Tibial nerve (tissue), 4 donors: ENCODE measurements around the gene ARHGEF11. TPM values are rescaled to one million over a fixed set of nuclear protein-coding genes. Genes with fewer than 3 reads are reported as not detected.

Experiments
- DNase-seq, 2 donors: peaks; one replicate each; pipeline ENCODE4 v3.0.0-alpha.2; 2019; ENCODE audit warnings: low spot score in 2 of 2
- H3K27ac ChIP-seq, 4 donors: fragments of 200-600 bp; sonication (generic) in 3 of 4; one replicate each; pipeline ENCODE4 v1.5.1; 2017 to 2019; ENCODE audit warnings: mild to moderate bottlenecking in 1 of 4
- H3K27me3 ChIP-seq, 2 donors: fragments of 200-600 bp; sonication (generic) in 1 of 2; one replicate each; pipeline versions ENCODE4 v1.5.1 to v1.6.0; 2017 to 2019
- H3K36me3 ChIP-seq, 3 donors: fragments of 200-600 bp; sonication (generic); one replicate each; pipeline ENCODE4 v1.5.1; 2018 to 2019
- H3K4me1 ChIP-seq, 4 donors: fragments of 200-600 bp; sonication (generic) in 3 of 4; one replicate each; pipeline ENCODE4 v1.5.1; 2017 to 2019
- H3K4me3 ChIP-seq, 4 donors: fragments of 200-600 bp; sonication (generic) in 3 of 4; one replicate each; pipeline ENCODE4 v1.5.1; 2017 to 2019; ENCODE audit warnings: mild to moderate bottlenecking in 1 of 4, moderate library complexity in 1 of 4
- H3K9me3 ChIP-seq, 4 donors: fragments of 200-600 bp; sonication (generic) in 3 of 4; one replicate each; pipeline ENCODE4 v1.5.1; 2017 to 2019
- EP300 ChIP-seq, 2 donors: sonication (generic); formaldehyde crosslinking; IDR thresholded peaks; one replicate each; pipeline ENCODE4 v1.6.1; 2017; ENCODE audit warnings: antibody characterized with exemption in 2 of 2, mild to moderate bottlenecking in 1 of 2
- POLR2A ChIP-seq, 2 donors: fragments of 450-650 bp; IDR thresholded peaks; one replicate each; pipeline ENCODE4 v1.6.1; 2017; ENCODE audit warnings: antibody characterized with exemption in 2 of 2, mild to moderate bottlenecking in 2 of 2, moderate library complexity in 2 of 2
- WGBS, 2 donors: methylation state at CpG; one replicate each; pipeline ENCODE4 v1.1.5; 2018; 5-methylcytosine and 5-hydroxymethylcytosine counted together
- total RNA-seq, 4 donors: library from RNA; depleted of rRNA; stranded (reverse); fragments of >200 nt; gene quantifications; one replicate each; pipeline ENCODE4 v1.1.0, GENCODE V29; 2016
- TF ChIP-seq, protein P1 (sequence below), 5 experiments: fragments of 200-600 bp in 3 of 5; fragments of 450-650 bp in 2 of 5; sonication (generic) in 3 of 5; IDR thresholded peaks; one replicate each; pipeline ENCODE4 v1.5.1; 2016 to 2019; ENCODE audit warnings: antibody characterized with exemption in 5 of 5, mild to moderate bottlenecking in 3 of 5, moderate library complexity in 2 of 5

ARHGEF11 gene
- total RNA-seq, 4 donors from 2014 or later = 41.3 to 58.4 (median 46.8) TPM

DNA sequence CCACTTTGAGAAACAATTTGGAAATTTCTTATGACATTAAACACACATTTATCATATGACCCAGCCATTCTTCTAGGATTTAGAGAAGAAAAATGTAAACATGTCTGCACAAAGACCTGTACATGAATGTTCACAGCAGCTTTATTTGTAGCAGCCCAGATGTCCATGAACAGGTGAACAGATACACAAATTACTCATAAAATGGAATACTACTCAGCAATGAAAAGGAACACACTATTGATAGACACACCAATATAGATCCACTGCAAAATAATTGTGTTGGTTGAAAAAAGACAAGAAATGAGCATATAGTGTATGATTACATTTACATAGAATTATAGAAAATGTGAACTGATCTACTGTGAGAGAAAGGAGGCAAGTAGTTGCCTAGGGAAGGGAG, 26.1 kb downstream of the ARHGEF11 start:
- no peaks in the 10 kb centered on the region for H3K27me3 ChIP-seq
- H3K9me3 ChIP-seq = peaks cover 0 to 38% (median 5%) of the 10 kb centered on the region in 4 donors
- no peak for TF ChIP-seq EP300 (IDR thresholded peaks at IDR 0.05)
- no peak for TF ChIP-seq POLR2A (IDR thresholded peaks at IDR 0.05)
- TF ChIP-seq, protein P1, sequence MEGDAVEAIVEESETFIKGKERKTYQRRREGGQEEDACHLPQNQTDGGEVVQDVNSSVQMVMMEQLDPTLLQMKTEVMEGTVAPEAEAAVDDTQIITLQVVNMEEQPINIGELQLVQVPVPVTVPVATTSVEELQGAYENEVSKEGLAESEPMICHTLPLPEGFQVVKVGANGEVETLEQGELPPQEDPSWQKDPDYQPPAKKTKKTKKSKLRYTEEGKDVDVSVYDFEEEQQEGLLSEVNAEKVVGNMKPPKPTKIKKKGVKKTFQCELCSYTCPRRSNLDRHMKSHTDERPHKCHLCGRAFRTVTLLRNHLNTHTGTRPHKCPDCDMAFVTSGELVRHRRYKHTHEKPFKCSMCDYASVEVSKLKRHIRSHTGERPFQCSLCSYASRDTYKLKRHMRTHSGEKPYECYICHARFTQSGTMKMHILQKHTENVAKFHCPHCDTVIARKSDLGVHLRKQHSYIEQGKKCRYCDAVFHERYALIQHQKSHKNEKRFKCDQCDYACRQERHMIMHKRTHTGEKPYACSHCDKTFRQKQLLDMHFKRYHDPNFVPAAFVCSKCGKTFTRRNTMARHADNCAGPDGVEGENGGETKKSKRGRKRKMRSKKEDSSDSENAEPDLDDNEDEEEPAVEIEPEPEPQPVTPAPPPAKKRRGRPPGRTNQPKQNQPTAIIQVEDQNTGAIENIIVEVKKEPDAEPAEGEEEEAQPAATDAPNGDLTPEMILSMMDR (IDR thresholded peaks at IDR 0.05) = no peak
- no peaks in the 10 kb centered on the region for H3K4me1 ChIP-seq
- no peak for DNase-seq
- peaks cover 0 to 23% (median 0%) of the 10 kb centered on the region in 3 donors for H3K36me3 ChIP-seq
- H3K4me3 ChIP-seq = no peak overlapping the region
- H3K27ac ChIP-seq = no peak overlapping the region

DNA sequence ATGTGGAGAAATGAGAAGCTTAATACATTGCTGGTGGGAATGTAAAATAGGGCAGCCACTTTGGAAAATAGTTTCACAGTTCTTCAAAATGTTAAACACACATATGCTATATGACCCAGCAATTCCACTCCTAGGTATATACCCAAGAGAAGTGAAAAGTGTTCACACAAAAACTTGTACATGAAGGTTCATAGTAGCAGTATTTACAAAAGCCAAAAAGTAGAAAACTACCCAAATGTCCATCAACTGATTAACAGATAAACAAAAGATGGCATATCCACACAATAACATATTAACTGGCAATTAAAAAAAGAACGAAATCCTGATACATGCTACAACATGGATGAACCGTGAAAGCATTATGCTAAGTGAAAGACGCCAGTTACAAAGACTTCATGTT, 33.7 kb downstream of the ARHGEF11 start:
- peaks cover 0 to 22% (median 2%) of the 10 kb centered on the region in 4 donors for H3K4me1 ChIP-seq
- H3K27me3 ChIP-seq = no peaks in the 10 kb centered on the region
- TF ChIP-seq, protein P1 (IDR thresholded peaks at IDR 0.05) = no peak
- TF ChIP-seq EP300 (IDR thresholded peaks at IDR 0.05) (no peak), POLR2A (IDR thresholded peaks at IDR 0.05) (no peak)
- H3K36me3 ChIP-seq = no peaks in the 10 kb centered on the region
- no peak for DNase-seq
- WGBS, 2 donors = 91 to 96% methylated on average over 3 of the region's 3 CpGs
- no peak overlapping the region for H3K4me3 ChIP-seq
- H3K9me3 ChIP-seq = no peaks in the 10 kb centered on the region
- no peak overlapping the region for H3K27ac ChIP-seq

DNA sequence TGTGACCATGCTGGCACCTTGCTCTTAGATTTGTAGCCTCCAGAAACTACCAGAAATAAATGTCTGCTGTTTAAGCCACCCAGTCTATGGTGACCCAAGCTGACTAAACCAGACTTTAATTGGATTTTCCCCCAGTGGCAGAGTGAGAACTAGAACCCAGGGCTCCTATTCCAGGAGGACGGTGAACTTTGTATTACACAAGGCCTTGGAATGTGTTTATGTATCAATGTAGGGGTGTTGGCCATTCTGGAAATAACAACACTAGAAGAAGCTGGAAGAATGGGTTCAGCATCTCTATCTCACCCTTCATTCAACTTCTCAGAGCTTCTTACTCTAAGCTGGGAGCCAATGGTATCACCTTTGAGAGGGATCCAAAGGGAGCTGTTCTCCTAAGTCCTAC, 37.0 kb downstream of the ARHGEF11 start:
- H3K36me3 ChIP-seq = no peaks in the 10 kb centered on the region
- TF ChIP-seq EP300 (IDR thresholded peaks at IDR 0.05) = no peak
- TF ChIP-seq POLR2A (IDR thresholded peaks at IDR 0.05) = no peak
- TF ChIP-seq, protein P1 (IDR thresholded peaks at IDR 0.05) = no peak
- no peak for DNase-seq
- no peaks in the 10 kb centered on the region for H3K27me3 ChIP-seq
- H3K27ac ChIP-seq = no peak overlapping the region
- peaks cover 0 to 42% (median 2%) of the 10 kb centered on the region in 4 donors for H3K4me1 ChIP-seq
- WGBS, 2 donors = 24 to 89% methylated on average over 1 of the region's 1 CpG
- no peak overlapping the region for H3K4me3 ChIP-seq
- H3K9me3 ChIP-seq = no peaks in the 10 kb centered on the region

DNA sequence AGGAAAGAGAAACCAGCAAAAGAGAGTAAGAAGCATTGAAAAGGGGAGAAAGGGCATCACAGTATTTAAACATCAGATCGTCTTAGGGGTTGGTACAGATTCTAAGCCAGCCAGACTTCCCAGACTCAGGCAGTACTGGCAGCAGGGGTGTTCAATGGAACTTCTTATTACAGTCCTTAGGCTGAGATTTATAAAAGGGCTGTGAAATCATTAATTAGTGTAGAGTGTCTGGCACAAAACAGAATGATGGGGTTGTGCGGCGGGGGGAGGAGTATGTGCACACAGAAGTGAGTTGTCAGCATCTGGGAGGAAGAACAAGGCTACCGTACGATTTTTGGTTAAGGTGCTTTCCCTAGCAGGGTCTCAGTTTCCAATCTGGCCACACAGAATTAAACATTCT, 38.2 kb downstream of the ARHGEF11 start:
- 61 to 64% methylated on average over 5 of the region's 5 CpGs for WGBS, 2 donors
- peaks cover 0 to 42% (median 2%) of the 10 kb centered on the region in 4 donors for H3K4me1 ChIP-seq
- no peaks in the 10 kb centered on the region for H3K9me3 ChIP-seq
- H3K36me3 ChIP-seq = no peaks in the 10 kb centered on the region
- TF ChIP-seq, protein P1 (IDR thresholded peaks at IDR 0.05) = no peak
- no peak for TF ChIP-seq POLR2A (IDR thresholded peaks at IDR 0.05)
- no peak for TF ChIP-seq EP300 (IDR thresholded peaks at IDR 0.05)
- no peak overlapping the region for H3K4me3 ChIP-seq
- no peak overlapping the region for H3K27ac ChIP-seq
- no peak for DNase-seq
- no peaks in the 10 kb centered on the region for H3K27me3 ChIP-seq

DNA sequence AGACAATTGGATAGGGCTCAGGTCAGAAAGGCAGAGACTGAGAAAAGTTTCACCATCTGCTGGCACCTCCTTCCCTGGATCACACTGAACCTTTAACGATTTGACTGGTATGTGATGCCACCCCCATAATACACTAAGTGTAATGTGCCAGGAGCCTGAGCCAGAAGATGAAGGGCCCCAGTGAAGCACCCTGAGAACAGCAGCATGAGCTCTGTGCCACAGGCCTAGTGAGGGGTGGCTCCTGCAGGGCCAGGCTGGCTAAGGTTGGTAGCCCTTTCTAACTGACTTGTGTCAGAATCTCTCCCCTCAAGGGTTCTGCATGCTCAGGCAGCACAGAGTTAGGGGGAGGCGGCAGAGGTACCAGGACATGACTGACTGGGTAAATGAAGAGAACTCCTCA, 38.9 kb downstream of the ARHGEF11 start:
- Histone ChIP-seq H3K4me1 (peaks cover 0 to 42% (median 2%) of the 10 kb centered on the region in 4 donors), H3K27ac (no peak overlapping the region), H3K9me3 (no peaks in the 10 kb centered on the region), H3K4me3 (no peak overlapping the region), H3K36me3 (no peaks in the 10 kb centered on the region), H3K27me3 (no peaks in the 10 kb centered on the region)
- WGBS, 2 donors = 71 to 73% methylated on average over 2 of the region's 2 CpGs
- TF ChIP-seq POLR2A (IDR thresholded peaks at IDR 0.05) (no peak), EP300 (IDR thresholded peaks at IDR 0.05) (no peak)
- TF ChIP-seq, protein P1 (IDR thresholded peaks at IDR 0.05) = no peak
- no peak for DNase-seq
